Fibroblast of peridontal ligament (primary cell): ENCODE measurements around the gene CCDC86.
A peak's percentile ranks its signal among the peaks of the same experiment; 100 is the strongest.
"Not testable (repeated sequence)": the region's sequence is repeated elsewhere in the genome, so short reads cannot be mapped to it uniquely, and the experiment has no call there.

Experiments
- DNase-seq: peaks from one replicate; pipeline ENCODE4 v3.0.0-alpha.2; 2010; ENCODE audit errors: extremely low read depth

Gene CCDC86, protein sequence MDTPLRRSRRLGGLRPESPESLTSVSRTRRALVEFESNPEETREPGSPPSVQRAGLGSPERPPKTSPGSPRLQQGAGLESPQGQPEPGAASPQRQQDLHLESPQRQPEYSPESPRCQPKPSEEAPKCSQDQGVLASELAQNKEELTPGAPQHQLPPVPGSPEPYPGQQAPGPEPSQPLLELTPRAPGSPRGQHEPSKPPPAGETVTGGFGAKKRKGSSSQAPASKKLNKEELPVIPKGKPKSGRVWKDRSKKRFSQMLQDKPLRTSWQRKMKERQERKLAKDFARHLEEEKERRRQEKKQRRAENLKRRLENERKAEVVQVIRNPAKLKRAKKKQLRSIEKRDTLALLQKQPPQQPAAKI

DNA sequence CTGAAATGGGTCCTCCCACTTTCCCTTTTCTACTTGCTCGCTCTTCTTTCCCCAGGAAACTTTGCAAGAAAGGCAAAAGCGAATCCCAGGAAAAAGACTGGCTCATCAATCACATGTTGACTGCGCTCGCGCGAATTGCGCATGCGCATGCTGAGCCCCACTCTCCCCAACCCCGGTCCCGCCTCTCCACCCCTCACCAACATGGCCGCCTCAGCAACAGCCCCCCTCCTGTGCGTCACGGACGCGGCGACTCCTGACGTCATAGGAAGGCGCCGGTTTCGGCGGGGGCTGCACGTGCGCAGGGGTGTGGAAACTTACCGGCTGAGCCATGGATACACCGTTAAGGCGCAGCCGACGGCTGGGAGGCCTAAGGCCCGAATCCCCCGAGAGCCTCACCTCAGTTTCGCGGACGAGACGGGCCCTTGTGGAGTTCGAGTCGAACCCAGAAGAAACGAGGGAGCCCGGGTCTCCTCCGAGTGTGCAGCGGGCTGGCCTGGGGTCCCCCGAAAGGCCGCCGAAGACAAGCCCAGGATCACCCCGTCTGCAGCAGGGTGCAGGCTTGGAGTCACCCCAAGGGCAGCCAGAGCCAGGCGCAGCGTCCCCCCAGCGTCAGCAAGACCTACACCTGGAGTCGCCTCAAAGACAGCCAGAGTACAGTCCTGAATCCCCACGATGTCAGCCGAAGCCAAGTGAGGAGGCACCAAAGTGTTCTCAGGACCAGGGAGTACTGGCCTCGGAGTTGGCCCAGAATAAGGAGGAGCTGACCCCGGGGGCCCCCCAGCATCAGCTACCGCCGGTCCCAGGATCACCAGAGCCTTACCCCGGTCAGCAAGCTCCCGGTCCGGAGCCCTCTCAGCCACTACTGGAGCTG lies at the start of gene CCDC86:
TSS of gene CCDC86 (plus strand) at position 317 of the 871 bp plus-strand sequence. CDS start at position 329, 12 bp downstream.
- DNase-seq, result peak; percentile 94

DNA sequence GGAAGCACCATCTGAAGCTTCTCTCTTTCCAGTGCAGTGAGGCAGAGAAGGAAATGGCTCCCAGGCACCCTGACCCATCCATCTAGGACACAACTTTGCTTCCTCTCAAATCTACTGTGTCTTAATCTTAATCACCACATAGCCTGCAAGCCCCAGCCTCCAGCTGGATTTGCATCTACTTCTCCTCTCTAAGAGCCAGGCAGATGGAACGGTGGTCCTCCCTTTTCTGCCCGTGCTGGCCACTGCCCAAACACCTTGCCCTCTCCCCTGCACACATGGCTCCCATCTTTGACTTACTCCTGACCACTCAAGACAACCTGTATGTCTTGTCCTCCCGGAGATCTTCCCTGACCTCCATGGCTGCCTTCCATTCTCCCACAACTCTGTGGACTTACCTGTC lies 49.4 kb upstream of the CCDC86 start:
- no peak for DNase-seq

DNA sequence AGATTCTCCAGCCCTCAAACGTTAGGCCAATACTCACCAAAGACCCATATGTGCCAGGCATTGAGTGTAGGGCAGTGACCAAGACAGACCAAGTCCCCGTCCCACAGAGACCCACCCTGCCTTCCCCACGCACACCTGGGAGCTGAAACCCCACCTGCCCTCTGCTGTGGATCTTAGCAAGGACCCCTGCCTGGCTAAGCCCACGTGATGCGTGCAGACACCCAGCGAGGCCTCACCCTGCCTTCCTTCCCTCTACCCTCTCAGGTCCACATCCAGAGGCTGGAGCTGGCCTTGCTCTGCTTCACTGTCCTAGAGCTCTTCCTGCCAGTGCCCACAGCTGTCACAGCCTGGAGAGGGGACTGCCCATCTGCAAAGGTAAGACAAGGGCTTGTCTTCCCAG lies 46.6 kb upstream of the CCDC86 start:
- no peak for DNase-seq

DNA sequence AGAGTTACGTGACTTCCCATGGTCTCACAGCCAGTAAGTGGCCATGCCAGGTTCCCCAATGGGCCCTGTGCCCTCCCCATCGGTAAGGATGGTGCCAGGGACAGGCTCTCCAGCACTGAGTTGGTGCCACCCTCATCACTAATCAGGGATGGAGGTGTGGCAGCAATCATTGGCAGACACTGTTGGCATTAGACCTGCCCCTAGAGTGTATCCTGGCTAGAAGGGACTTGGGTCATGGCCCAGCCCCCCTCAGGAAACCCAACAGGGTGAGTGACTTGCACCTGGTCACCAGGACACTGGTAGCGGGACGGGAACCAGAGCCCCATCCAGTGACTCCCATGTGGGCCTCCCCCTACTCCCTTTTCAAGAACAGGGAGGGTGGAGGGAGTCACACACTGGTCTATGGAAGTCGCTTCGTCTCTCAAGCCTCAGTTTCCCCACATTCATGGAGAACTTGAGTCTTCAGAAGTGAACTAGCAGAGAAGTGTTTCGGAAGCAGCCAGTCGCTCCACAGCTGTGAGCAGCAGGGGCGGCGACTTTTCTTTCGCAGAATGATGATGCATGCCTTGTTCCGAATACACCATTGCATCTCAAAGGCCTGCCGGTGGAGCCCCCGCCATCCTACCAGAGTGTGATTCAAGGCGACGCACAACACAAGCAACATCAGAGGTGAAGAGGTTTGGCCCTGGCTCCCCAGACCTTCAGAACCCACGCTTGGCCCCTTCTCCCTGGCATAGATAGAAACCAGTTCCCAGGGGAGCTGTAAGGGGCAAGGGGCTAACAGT lies 43.9 kb upstream of the CCDC86 start:
- no peak for DNase-seq

DNA sequence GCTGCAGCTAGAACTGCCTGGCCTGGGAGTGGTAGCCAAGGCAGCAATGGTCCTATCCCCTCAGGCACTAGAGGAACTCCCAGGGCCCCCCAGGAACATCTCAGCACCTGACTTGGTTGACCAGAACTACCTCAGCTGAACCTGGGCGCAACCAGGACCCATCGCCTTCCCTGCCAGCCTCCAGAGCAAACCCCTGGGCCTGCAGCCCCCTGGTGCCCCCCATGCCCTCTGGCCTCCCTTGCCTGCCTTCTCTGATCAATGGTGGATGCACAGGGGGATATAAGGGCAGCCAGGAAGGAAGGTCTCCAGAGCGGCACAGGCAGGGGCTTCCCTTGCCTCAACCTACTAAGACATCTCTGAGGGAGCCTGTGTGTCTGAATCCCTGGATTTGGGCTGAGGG lies 43.3 kb upstream of the CCDC86 start:
- no peak for DNase-seq

DNA sequence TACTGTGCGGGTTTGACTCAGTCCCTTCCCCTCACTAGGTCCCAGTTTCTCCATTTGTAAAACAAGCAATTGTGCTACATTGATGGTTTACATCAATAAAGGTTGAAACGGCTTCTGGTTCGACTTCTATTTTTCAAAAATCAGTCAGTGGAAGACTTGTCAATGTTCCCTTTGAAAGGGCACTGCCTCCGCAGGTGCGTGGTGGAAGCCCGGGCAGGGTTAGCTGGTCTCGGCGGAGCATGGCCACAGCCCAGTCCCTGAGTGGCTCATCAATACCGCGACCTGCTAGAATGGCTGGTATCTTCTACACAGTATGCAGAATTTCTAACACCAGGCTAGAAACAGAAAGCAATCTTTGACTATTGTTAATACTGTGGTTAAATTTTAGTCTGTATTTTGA lies 40.7 kb upstream of the CCDC86 start:
- no peak for DNase-seq

DNA sequence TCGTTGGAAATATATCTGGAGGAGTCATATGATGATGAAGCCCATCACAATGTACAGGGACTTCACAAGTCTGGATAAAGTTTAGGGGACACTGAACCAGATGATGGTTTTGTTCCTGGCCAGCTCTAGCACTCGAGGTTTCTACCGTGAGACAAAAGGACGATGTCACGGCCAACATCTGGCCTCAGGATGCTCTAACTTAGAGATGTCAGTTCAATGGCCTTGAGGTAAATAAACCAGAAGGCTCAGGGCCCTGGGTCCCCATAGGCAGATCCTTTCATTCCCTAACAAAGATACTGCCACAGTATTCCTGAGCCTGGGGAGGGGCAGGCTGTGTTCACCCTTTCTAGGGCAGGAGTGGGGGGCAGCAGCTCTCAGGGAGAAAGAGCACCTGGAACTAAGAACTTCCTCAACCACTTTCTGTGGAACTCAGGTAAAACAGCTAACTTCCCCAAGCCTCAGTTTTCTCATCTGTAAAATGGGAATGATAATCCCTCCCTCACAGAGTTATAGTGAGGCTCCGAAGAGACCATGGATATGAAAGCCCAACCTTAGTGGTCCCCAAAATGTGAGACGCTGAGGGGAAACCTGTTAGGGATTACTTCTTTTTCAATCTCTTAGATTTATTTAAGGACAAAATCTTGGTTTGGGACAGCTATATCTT lies 38.5 kb upstream of the CCDC86 start:
- no peak for DNase-seq

DNA sequence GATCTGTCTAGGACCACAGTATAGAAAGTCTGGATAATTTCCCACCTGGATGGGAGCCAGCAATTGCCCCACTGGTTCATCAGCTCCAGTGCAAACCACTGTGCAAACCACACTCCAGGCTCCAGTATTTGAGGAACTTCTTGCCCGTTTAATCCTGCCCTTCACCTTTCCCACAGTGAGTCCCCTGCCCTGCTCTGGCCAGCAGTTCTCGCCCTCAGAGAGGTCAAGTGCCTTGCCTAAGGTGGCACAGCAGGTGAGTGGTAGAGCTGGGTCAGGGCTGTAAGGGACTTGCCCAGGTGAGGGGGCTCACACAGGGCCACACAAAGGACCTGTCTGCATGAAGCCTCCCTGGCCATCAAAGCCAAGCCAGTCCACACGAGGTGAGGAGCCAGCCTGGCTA lies 32.7 kb upstream of the CCDC86 start:
- DNase-seq, result no peak

DNA sequence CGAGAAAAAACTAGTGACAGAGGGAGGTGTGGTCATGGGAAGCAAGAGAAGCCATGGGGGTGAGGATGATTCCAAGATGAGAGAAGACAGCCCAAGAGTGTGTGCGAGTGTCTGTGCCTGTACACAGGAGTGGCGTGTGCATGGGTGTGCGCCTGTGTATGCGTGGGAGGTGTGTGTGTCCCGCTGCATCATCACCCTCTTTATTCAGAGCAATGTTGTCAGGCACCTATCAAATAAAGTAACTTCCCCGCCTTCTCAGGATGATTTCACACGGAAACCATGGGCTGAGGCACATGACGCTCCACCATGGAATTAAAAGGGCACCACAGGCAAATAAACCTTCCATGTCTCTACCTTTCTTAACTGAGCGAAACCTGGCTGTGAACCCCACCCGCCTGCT lies 32.2 kb upstream of the CCDC86 start:
- no peak for DNase-seq

DNA sequence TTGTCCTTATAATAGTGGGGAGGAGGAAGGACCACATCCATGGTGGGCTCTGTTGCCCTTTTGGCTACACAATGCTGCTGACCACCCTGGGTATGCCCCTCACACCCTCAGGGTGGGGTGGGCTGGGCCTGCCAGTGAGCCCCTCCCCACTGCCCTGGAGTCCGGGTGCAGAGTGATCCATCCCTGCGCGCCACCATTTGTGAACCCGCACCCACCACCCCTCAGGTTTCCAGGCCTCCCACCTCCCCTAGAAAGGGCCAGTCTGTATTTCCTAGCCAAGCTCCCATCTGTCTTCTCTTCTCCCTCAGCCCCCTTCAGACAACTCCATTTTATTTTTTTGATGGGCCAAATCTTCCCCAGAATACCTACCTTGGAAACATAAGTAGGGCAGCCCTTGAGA lies 31.8 kb upstream of the CCDC86 start:
- no peak for DNase-seq

DNA sequence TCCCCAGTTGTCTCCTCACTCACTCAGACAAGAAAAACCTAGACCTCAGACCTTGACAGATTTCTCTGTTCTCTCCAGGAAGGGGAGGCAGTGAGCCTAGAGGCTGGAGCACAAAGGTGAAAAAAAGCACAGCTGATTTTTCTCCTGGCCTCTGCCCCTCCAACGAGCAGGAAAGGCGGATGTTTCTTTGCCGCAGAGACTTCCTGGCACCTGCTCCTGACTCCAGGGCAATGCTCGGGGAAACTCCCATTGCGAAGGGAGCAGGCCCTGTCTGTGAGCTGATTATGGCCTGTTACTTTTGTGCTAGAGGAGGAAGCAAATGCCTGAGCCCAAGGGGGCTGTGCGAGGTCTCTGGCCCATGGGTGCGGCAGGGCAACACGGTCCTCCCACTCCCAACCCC lies 31.3 kb upstream of the CCDC86 start:
- no peak for DNase-seq

DNA sequence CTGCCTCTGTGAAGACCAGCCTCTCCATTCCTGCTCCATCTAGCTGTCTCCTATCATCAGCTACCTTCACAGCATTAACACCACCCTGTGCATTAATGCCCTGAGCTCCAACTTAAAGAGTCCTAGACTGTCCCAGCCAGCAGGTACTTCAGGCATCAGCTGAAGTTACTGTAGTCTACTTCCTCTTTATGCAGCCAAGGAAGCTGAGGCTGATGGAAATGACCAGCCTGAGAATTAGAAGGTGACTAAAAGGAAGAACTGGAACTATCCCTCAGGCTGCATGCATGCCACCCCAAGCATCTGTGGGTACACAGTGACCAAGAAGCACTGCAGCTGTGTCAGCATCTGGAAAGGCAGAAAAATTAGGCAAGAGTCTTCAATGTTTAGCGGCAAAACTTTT lies 28.6 kb upstream of the CCDC86 start:
- no peak for DNase-seq

DNA sequence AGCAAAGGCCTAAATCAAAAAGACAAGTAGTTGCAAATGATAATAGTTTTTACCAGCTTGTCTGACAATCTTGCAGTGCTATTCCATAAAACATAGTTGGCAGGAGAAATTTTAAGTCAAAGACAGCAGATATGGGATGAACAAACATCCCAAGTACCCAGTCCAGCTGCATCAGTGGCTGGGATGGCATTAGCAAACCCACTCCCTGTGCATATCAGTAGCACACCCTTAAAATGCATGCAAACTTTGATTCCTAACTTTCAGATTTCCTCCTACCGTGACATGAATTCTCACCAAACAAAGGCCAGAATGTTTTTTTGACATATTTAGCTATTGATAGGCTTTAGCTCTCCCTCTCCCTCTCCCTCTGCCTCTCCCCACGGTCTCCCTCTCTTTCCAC lies 27.8 kb upstream of the CCDC86 start:
- no peak for DNase-seq

DNA sequence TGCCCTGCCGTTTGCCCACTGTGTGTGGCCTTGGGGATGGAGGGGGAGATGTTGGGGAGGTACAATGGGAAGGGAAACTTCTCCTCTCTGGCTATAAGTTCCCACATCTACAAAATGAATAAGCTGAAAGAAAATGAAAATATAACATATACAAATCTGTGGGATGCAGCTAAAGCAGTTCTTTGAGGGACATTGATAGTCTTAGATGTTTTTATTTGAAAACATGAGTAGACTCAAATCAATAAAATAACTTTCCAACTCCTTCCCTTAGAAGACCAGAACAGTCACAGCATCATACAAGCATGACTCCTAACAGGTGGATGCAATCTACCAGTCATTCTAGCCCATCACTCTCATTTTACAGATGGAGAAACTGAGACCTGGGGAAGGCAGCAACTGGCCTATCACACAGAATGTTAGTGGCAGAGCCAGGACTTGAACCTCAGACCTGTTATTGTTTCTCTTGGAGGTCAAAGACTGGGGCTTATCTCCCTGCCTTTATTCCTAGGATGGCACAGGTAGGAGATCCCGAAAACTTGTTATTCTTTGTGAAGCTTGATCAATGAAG lies 25.2 kb upstream of the CCDC86 start:
- DNase-seq, result no peak

DNA sequence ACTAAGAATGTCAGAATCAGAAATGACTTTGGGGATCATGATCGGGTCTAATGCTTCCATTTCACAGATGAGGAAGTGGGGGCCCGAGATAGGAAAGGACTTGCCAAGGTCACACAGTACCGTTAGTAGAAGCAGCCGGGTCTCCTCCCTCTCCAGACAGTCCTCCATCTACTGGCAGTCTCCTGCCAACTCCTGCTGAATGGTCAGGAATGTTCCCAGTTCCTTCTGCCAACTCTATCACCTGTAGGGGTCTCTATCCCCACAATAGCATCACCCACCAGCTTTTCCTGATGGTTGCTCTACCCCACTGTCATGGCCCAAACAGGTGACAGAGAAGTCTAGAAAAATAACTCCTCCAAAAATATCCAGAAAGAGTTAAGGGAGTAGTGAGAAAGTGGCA lies 23.9 kb upstream of the CCDC86 start:
- DNase-seq, result no peak

DNA sequence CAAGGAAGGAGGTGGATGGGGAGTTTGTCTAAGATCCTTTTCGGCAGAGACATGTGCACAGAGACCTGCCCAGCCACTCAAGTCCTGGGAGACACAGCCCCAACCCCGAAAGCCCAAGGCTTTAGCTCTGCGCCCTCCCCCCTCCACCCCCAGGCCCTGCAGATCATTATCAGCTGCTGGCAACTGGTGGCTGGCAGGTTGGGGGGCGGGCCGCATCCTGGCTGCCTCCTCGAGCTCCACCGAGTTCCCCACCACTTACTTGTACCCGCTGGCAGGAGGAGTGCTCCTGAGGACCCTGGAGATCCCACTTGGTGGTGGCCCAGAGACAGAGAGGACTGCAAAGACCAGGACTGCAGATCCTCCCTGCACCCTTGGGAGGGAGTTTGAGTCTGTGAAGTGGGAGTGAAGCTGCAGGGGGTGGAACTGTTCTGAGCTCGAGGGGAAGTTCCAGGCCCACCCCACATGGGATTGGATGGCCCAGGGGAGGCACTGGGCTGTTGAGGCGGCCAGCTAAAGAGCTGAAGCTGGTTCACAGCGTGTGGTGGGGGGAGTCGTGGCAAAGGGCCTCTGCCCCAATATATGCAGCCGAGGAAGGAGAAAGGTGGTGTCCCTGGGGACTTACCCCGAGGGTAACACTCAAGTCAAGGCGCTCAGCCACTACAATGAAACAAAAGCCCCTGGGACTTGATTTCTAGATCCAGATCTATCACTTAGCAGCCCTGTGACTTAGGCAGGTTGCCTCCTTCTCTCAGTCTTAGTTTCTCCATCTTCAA lies 19.9 kb upstream of the CCDC86 start:
- DNase-seq, result no peak

DNA sequence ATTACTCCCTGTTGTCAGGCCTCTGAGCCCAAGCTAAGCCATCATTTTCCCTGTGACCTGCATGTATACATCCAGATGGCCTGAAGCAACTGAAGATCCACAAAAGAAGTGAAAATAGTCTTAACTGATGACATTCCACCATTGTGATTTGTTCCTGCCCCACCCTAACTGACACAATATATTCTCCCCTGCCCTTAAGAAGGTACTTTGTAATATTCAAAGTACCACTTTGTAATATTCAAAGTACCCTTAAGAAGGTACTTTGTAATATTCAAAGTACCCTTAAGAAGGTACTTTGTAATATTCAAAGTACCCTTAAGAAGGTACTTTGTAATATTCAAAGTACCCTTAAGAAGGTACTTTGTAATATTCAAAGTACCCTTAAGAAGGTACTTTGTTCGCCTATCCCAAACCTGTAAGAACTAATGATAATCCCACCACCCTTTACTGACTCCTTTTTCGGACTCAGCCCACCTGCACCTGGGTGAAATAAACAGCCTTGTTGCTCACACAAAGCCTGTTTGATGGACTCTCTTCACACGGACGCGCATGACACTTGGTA lies 18.1 kb upstream of the CCDC86 start:
- not testable (repeated sequence) for DNase-seq

DNA sequence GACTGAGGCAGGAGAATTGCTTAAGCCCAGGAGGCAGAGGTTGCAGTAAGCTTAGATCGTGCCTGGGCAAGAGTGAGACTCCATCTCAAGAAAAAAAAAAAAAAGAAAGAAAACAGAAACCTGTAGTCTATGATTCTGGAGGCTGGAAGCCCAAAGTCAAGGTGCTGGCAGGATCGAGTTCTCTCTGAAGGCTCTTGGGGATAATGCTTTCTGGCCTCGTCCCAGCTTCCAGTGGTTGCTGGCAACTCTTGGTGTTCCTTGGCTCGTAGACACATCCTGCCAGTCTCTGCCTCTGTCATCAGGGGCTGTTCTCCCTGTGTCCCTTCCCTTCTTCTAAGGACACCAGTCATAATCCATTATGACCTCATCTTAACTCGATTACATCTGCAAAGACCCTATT lies 16.8 kb upstream of the CCDC86 start:
- no peak for DNase-seq

DNA sequence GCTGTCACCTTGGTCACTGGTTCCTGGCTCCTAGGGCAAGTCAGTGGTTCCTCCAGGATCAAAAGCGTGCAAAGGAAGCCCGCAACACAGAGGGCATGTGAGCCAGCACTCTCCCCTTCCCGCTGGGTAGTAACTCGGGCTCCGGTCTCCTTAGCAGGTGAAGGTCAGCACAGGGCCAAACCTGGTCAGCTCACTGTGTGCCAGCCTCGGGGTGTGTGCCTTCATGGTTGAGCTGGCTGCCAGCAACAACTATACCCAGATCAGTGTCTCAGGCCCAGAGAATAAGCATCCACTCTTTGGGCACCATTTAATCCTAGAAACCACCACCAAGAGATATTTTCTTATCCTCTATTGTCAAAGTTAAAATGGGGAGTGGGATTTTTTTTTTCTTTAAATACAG lies 16.1 kb upstream of the CCDC86 start:
- no peak for DNase-seq

DNA sequence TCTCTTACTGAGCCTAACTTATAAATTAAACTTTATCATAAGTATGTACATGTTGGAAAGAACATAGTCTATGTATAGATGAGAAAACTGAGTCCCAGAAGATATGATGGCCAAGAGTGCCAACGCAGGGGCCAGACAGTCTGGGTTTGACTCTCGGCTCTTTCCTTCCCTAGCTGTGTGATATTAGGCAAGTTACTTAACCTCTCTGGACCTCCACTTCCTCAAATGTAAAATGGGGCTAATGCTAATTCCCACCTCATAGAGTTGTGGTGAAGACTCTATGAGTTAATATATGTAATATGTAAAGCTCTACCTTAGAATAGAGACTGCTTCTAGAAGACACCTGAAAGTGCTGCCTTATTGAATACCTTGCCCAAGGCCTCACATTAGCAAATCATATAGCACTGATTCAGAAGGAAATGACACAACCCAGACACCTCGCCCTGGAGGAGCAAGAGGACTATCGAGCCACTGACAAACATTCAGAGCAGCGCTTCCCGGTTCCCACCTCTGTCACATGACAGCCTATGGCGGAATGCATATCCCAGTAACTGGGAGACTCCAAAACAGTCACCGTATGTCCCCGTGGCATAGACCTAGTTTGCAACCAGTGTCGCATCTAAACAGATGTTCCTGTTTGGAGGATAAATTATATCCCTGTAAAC lies 11.3 kb upstream of the CCDC86 start:
- DNase-seq, result no peak
